HepG2 (cell line): Measurements from ENCODE around the gene PLXDC2. TPM values are rescaled to one million over a fixed set of nuclear protein-coding genes. Genes with fewer than 3 reads are reported as not detected.

Experiments
- ATAC-seq: fragments of 200-7000 bp; cut with Tn5 transposase; 3 replicates; pipeline ENCODE4 v1.9.1; 2020; ENCODE audit warnings: mild to moderate bottlenecking, moderate library complexity
- BruUV-seq: library from RNA; stranded (reverse); fragments of 400-500 nt; replicated peaks from 2 replicates; lab custom pipeline; 2021; lab: Mats Ljungman, UMichigan
- CTCF ChIA-PET: fragments of 300-600 bp; formaldehyde crosslinking; extraction: SDS; loops from one replicate; lab custom pipeline; 2021; ENCODE audit warnings: low total read pairs, inconsistent platforms, low intra/inter-chr PET ratio; lab: Yijun Ruan, JAX
- POLR2A ChIA-PET: fragments of 350-600 bp; sonication (Branson Sonifier 250); formaldehyde crosslinking; loops from one replicate; lab custom pipeline; 2020; ENCODE audit warnings: antibody characterized with exemption, inconsistent platforms; lab: Yijun Ruan, JAX
- DNase-seq: peaks from one replicate; pipeline ENCODE4 v3.0.0-alpha.2; 2015; ENCODE audit warnings: low spot score
- FAIRE-seq: peaks from 3 replicates; lab custom pipeline; 2011; peaks lifted over from hg19 to GRCh38; lab: Jason Lieb, UNC
- H2AFZ ChIP-seq: one replicate; pipeline ENCODE4 v1.6.1; 2011; ENCODE audit warnings: low read length, inconsistent platforms
- H3K27ac ChIP-seq: fragments of 300-600 bp; 3 replicates; pipeline ENCODE4 v1.8.0; 2011; ENCODE audit warnings: mixed run types, mild to moderate bottlenecking, mixed read lengths, low read length, inconsistent platforms; ENCODE audit not compliant: insufficient read depth; ENCODE audit errors: extremely low read length
- H3K27me3 ChIP-seq, 2 experiments: fragments of 200-600 bp in 1 of 2; 2 replicates in 1 of 2; 3 replicates in 1 of 2; pipeline versions ENCODE4 v1.6.0 to v1.8.0; 2011; ENCODE audit warnings: low read length in 2 of 2, mild to moderate bottlenecking in 2 of 2, moderate library complexity in 2 of 2, inconsistent platforms in 1 of 2; ENCODE audit not compliant: insufficient read depth in 2 of 2, control insufficient read depth in 1 of 2
- H3K36me3 ChIP-seq, 2 experiments: fragments of 200-600 bp in 1 of 2; replicated peaks in 1 of 2; 2 replicates in 1 of 2; 3 replicates in 1 of 2; pipeline versions ENCODE4 v1.5.1 to v1.8.0; 2011; ENCODE audit warnings: low read length in 2 of 2, inconsistent platforms in 1 of 2; ENCODE audit not compliant: insufficient read depth in 2 of 2, control insufficient read depth in 1 of 2
- H3K4me1 ChIP-seq: 2 replicates; pipeline ENCODE4 v1.5.1; 2012; ENCODE audit warnings: low read length, inconsistent platforms; ENCODE audit not compliant: insufficient read depth
- H3K4me2 ChIP-seq: 2 replicates; pipeline ENCODE4 v1.6.0; 2011; ENCODE audit warnings: low read depth, low read length, inconsistent platforms
- H3K4me3 ChIP-seq, 3 experiments: fragments of 200-600 bp in 1 of 3; sonication (generic), shearing (Covaris generic) in 1 of 3; replicated peaks in 1 of 3; 2 replicates each; pipeline ENCODE4 v1.5.1; 2011 to 2016; ENCODE audit warnings: low read length in 3 of 3, inconsistent platforms in 2 of 3, low read depth in 2 of 3, mild to moderate bottlenecking in 2 of 3, control low read depth in 1 of 3, mixed read lengths in 1 of 3; ENCODE audit not compliant: insufficient read depth in 1 of 3
- H3K79me2 ChIP-seq: one replicate; pipeline ENCODE4 v1.6.1; 2011; ENCODE audit warnings: low read length, inconsistent platforms; ENCODE audit not compliant: insufficient read depth
- H3K9ac ChIP-seq: 2 replicates; pipeline ENCODE4 v1.6.0; 2011; ENCODE audit warnings: mild to moderate bottlenecking, low read depth, low read length, inconsistent platforms; ENCODE audit not compliant: insufficient read depth
- H3K9me3 ChIP-seq: 2 replicates; pipeline ENCODE4 v1.5.1; 2012; ENCODE audit warnings: mild to moderate bottlenecking, low read length
- H4K20me1 ChIP-seq: 2 replicates; pipeline ENCODE4 v1.6.0; 2011; ENCODE audit warnings: inconsistent platforms, mild to moderate bottlenecking, low read length, moderate library complexity; ENCODE audit not compliant: insufficient read depth
- CC2D1A ChIP-seq: sonication (generic); formaldehyde crosslinking; IDR thresholded peaks from 2 replicates; pipeline ENCODE4 v1.8.1; 2023; ENCODE audit warnings: mild to moderate bottlenecking, missing genetic modification reagents
- FOXK2 ChIP-seq: fragments of 450-650 bp; IDR thresholded peaks from 2 replicates; pipeline ENCODE4 v1.6.1; 2016
- GFI1 ChIP-seq: sonication (generic); formaldehyde crosslinking; IDR thresholded peaks from 2 replicates; pipeline ENCODE4 v1.5.0; 2020; ENCODE audit warnings: missing genetic modification reagents, mild to moderate bottlenecking, borderline replicate concordance
- HOXD1 ChIP-seq: sonication (generic); formaldehyde crosslinking; IDR thresholded peaks from 2 replicates; pipeline ENCODE4 v1.5.0; 2020; ENCODE audit warnings: missing genetic modification reagents
- IKZF1 ChIP-seq: fragments of 450-650 bp; IDR thresholded peaks from 2 replicates; pipeline ENCODE4 v1.7.1; 2016
- KDM5B ChIP-seq: sonication (generic); formaldehyde crosslinking; IDR thresholded peaks from 2 replicates; pipeline ENCODE4 v1.4.0; 2020; ENCODE audit warnings: missing genetic modification reagents, mild to moderate bottlenecking, borderline replicate concordance
- MAZ ChIP-seq, 2 experiments: sonication (generic) in 1 of 2; formaldehyde crosslinking in 1 of 2; IDR thresholded peaks; 2 replicates each; pipeline versions ENCODE4 v1.5.0 to v1.6.1; 2012 to 2020; ENCODE audit warnings: low read depth in 2 of 2, mild to moderate bottlenecking in 2 of 2, borderline replicate concordance in 1 of 2, improper control_type of control experiment in 1 of 2, low read length in 1 of 2, missing genetic modification reagents in 1 of 2, moderate library complexity in 1 of 2
- MBNL3 ChIP-seq: fragments of 250-450 bp; sonication (Bioruptor Pico); conservative IDR thresholded peaks from 2 replicates; pipeline ENCODE4 v1.8.0; 2022; ENCODE audit warnings: mild to moderate bottlenecking, inconsistent platforms
- SOX5 ChIP-seq: IDR thresholded peaks from 2 replicates; pipeline ENCODE4 v1.6.1; 2016; ENCODE audit warnings: borderline replicate concordance
- TRIM24 ChIP-seq: sonication (generic); formaldehyde crosslinking; IDR thresholded peaks from 2 replicates; pipeline ENCODE4 v1.8.0; 2022; ENCODE audit warnings: mild to moderate bottlenecking, missing genetic modification reagents
- ZFP41 ChIP-seq: sonication (generic); formaldehyde crosslinking; IDR thresholded peaks from 2 replicates; pipeline ENCODE4 v1.4.0; 2020; ENCODE audit warnings: mild to moderate bottlenecking, missing genetic modification reagents, borderline replicate concordance
- ZNF138 ChIP-seq: sonication (generic); formaldehyde crosslinking; IDR thresholded peaks from 2 replicates; pipeline ENCODE4 v1.5.0; 2020; ENCODE audit warnings: mild to moderate bottlenecking, low read depth, missing genetic modification reagents
- ZNF589 ChIP-seq: sonication (generic); formaldehyde crosslinking; conservative IDR thresholded peaks from 2 replicates; pipeline ENCODE4 v1.8.0; 2022; ENCODE audit warnings: mild to moderate bottlenecking, moderate library complexity, missing genetic modification reagents
- ZNF605 ChIP-seq: sonication (generic); formaldehyde crosslinking; IDR thresholded peaks from 2 replicates; pipeline ENCODE4 v1.8.0; 2022; ENCODE audit warnings: mild to moderate bottlenecking, missing genetic modification reagents
- ZNF615 ChIP-seq: sonication (generic); formaldehyde crosslinking; IDR thresholded peaks from 2 replicates; pipeline ENCODE4 v1.5.0; 2020; ENCODE audit warnings: mild to moderate bottlenecking, missing genetic modification reagents, borderline replicate concordance
- ZNF782 ChIP-seq: sonication (generic); formaldehyde crosslinking; IDR thresholded peaks from 2 replicates; pipeline ENCODE4 v1.4.0; 2020; ENCODE audit warnings: missing genetic modification reagents, mild to moderate bottlenecking, borderline replicate concordance
- WGBS: methylation state at CpG from one replicate; pipeline ENCODE4 v1.1.6; 2017; ENCODE audit warnings: low lambda C conversion rate; 5-methylcytosine and 5-hydroxymethylcytosine counted together
- in situ Hi-C: cut with HindIII; loops from 2 replicates; pipeline ENCODE4 v1.10.0; 2017; ENCODE audit warnings: low pct_unique_long_range_greater_than_20kb; ENCODE audit not compliant: extremely low pct_ligation_motif_present
- intact Hi-C: fragments of 100-400 bp; cut with micrococcal nuclease; formaldehyde crosslinking; loops from one replicate; pipeline ENCODE4 v1.10.0; 2022; ENCODE audit not compliant: unreplicated experiment
- polyA plus RNA-seq, 8 experiments: library from polyadenylated mRNA; depleted of rRNA in 3 of 8; stranded (reverse) in 7 of 8; unstranded in 1 of 8; fragments of >200 nt; fragmentation: Illumina TruSeq in 4 of 8; extraction: Trizol in 4 of 8; gene quantifications; 2 replicates each; pipeline versions ENCODE4 v1.2.1 to v1.2.3, GENCODE V29; 2011 to 2016; ENCODE audit warnings: low read depth in 4 of 8, missing spikeins in 1 of 8, mixed read lengths in 1 of 8; ENCODE audit not compliant: insufficient read depth in 1 of 8
- total RNA-seq, 5 experiments: library from RNA; depleted of rRNA; stranded (reverse); fragments of >200 nt; fragmentation: Illumina TruSeq; extraction: Trizol; gene quantifications; 2 replicates each; pipeline ENCODE4 v1.2.3, GENCODE V29; 2016; ENCODE audit warnings: low read depth in 1 of 5
- TF ChIP-seq, protein P1 (sequence below): sonication (generic); formaldehyde crosslinking; IDR thresholded peaks from 2 replicates; pipeline ENCODE4 v1.4.0; 2020; ENCODE audit warnings: missing genetic modification reagents
- TF ChIP-seq, protein P2 (sequence below): sonication (generic); formaldehyde crosslinking; IDR thresholded peaks from 2 replicates; pipeline ENCODE4 v1.8.1; 2023; ENCODE audit warnings: mild to moderate bottlenecking, missing genetic modification reagents
- TF ChIP-seq, protein P3 (sequence below): sonication (generic); formaldehyde crosslinking; IDR thresholded peaks from 2 replicates; pipeline ENCODE4 v1.5.0; 2020; ENCODE audit warnings: missing genetic modification reagents

The PLXDC2 gene
- total and polyA plus RNA-seq, 2 of the 13 experiments (the other 11 are each of a cell fraction or from before 2014, with no cell fraction given), result 2.1 to 2.4 TPM

GRCh38 chr10:19895500-19895899 lies 79.3 kb downstream of the PLXDC2 start:
- H2AFZ ChIP-seq, result no peak overlapping the region
- no peaks in the 10 kb centered on the region for H3K27me3 ChIP-seq
- H3K4me3 ChIP-seq, result no peak overlapping the region
- BruUV-seq, result no TSS peak
- no peak for TF ChIP-seq CC2D1A
- TF ChIP-seq MBNL3, result no peak
- no peak for TF ChIP-seq SOX5
- TF ChIP-seq, protein P1, sequence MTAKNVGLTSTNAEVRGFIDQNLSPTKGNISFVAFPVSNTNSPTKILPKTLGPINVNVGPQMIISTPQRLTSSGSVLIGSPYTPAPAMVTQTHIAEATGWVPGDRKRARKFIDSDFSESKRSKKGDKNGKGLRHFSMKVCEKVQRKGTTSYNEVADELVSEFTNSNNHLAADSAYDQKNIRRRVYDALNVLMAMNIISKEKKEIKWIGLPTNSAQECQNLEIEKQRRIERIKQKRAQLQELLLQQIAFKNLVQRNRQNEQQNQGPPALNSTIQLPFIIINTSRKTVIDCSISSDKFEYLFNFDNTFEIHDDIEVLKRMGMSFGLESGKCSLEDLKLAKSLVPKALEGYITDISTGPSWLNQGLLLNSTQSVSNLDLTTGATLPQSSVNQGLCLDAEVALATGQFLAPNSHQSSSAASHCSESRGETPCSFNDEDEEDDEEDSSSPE (CRISPR knock-in tag), result no peak
- no peak for TF ChIP-seq ZNF605 (CRISPR knock-in tag)
- TF ChIP-seq FOXK2, result no peak
- TF ChIP-seq ZNF138 (CRISPR knock-in tag), result no peak
- TF ChIP-seq, protein P2, sequence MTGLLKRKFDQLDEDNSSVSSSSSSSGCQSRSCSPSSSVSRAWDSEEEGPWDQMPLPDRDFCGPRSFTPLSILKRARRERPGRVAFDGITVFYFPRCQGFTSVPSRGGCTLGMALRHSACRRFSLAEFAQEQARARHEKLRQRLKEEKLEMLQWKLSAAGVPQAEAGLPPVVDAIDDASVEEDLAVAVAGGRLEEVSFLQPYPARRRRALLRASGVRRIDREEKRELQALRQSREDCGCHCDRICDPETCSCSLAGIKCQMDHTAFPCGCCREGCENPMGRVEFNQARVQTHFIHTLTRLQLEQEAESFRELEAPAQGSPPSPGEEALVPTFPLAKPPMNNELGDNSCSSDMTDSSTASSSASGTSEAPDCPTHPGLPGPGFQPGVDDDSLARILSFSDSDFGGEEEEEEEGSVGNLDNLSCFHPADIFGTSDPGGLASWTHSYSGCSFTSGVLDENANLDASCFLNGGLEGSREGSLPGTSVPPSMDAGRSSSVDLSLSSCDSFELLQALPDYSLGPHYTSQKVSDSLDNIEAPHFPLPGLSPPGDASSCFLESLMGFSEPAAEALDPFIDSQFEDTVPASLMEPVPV, result no peak
- no peak for TF ChIP-seq ZNF589
- TF ChIP-seq GFI1 (CRISPR knock-in tag), result no peak
- no peak for TF ChIP-seq ZFP41 (CRISPR knock-in tag)
- TF ChIP-seq HOXD1 (CRISPR knock-in tag), result no peak
- TF ChIP-seq, protein P3, sequence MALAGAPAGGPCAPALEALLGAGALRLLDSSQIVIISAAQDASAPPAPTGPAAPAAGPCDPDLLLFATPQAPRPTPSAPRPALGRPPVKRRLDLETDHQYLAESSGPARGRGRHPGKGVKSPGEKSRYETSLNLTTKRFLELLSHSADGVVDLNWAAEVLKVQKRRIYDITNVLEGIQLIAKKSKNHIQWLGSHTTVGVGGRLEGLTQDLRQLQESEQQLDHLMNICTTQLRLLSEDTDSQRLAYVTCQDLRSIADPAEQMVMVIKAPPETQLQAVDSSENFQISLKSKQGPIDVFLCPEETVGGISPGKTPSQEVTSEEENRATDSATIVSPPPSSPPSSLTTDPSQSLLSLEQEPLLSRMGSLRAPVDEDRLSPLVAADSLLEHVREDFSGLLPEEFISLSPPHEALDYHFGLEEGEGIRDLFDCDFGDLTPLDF (CRISPR knock-in tag), result no peak
- TF ChIP-seq IKZF1, result no peak
- no peak for TF ChIP-seq MAZ (IDR thresholded peaks at IDR 0.05; ENCODE audit: borderline replicate concordance, low read depth, low read length)
- TF ChIP-seq MAZ (CRISPR knock-in tag; IDR thresholded peaks at IDR 0.05; ENCODE audit: low read depth), result no peak
- no peak for TF ChIP-seq KDM5B (CRISPR knock-in tag)
- TF ChIP-seq ZNF615 (CRISPR knock-in tag), result no peak
- no peak for TF ChIP-seq TRIM24
- no peak for TF ChIP-seq ZNF782
- no peaks in the 10 kb centered on the region for H3K9me3 ChIP-seq
- intact Hi-C loops, result no loop called here
- H3K4me1 ChIP-seq, result no peaks in the 10 kb centered on the region
- in situ Hi-C loops, result no loop called here
- no peak overlapping the region for H3K27ac ChIP-seq
- no peak for ATAC-seq
- POLR2A ChIA-PET, result no interaction called here
- no peak overlapping the region for H3K4me2 ChIP-seq
- H3K79me2 ChIP-seq, result no peaks in the 10 kb centered on the region
- H3K36me3 ChIP-seq, result no peaks in the 10 kb centered on the region
- DNase-seq, result no peak
- CTCF ChIA-PET, result no interaction called here
- 46% methylated on average over 3 of the region's 3 CpGs for WGBS
- no peak overlapping the region for H3K9ac ChIP-seq
- H4K20me1 ChIP-seq, result no peaks in the 10 kb centered on the region
- FAIRE-seq, result no peak
